Activated naive CD8-positive, alpha-beta T cell (primary cell): ENCODE data around the gene LILRB5.
"Not testable (repeated sequence)": the region's sequence is repeated elsewhere in the genome, so short reads cannot be mapped to it uniquely, and the experiment has no call there.

ENCODE experiments used
- H3K27ac Mint-ChIP-seq: one replicate; pipeline ENCODE4 v1.8.0; 2021; ENCODE audit warnings: mixed read lengths
- H3K27me3 Mint-ChIP-seq: one replicate; pipeline ENCODE4 v1.8.0; 2021; ENCODE audit warnings: mixed read lengths
- H3K36me3 Mint-ChIP-seq: one replicate; pipeline ENCODE4 v1.8.0; 2021; ENCODE audit warnings: mixed read lengths
- H3K4me1 Mint-ChIP-seq: one replicate; pipeline ENCODE4 v1.8.0; 2021; ENCODE audit warnings: low read depth, mixed read lengths
- H3K4me3 Mint-ChIP-seq: one replicate; pipeline ENCODE4 v1.8.0; 2021; ENCODE audit warnings: mild to moderate bottlenecking, mixed read lengths
- H3K9me3 Mint-ChIP-seq: one replicate; pipeline ENCODE4 v1.8.0; 2021; ENCODE audit warnings: low read depth, mixed read lengths

LILRB5 gene

DNA sequence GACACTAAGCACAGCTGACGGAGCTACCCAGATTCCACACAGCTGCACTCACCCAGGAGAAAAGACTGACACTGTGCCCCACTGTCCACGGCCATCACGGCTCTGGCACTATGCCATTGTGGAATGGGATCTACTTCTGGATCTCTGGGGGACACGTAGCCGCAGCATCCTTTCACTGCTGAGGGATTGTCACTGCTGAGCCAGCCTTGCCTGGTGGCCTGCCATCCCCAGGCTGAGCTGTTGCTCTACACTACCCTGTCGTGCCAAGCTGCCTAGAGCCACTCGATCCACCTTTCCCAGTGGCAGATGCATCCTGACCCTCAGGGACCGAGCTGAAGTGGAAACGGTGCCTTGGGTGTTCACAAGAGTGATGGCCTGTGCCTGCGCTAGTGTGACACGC, 5.0 kb upstream of the LILRB5 start:
- Mint-ChIP-seq H3K36me3 (no peaks in the 10 kb centered on the region), H3K27me3 (peaks cover 8% of the 10 kb centered on the region), H3K4me1 (no peaks in the 10 kb centered on the region), H3K27ac (no peak overlapping the region), H3K4me3 (no peak overlapping the region), H3K9me3 (no peaks in the 10 kb centered on the region)

- no peak overlapping the region for H3K4me3 Mint-ChIP-seq
- no peaks in the 10 kb centered on the region for H3K36me3 Mint-ChIP-seq
- no peaks in the 10 kb centered on the region for H3K9me3 Mint-ChIP-seq
- H3K4me1 Mint-ChIP-seq, result no peaks in the 10 kb centered on the region
- H3K27me3 Mint-ChIP-seq, result no peaks in the 10 kb centered on the region
- H3K27ac Mint-ChIP-seq, result no peak overlapping the region
Observed at GRCh38 chr19:54256250-54257115, 590 bp downstream of the LILRB5 start.

GRCh38 chr19:54255105-54255775, 1.8 kb downstream of the LILRB5 start:
- no peaks in the 10 kb centered on the region for H3K36me3 Mint-ChIP-seq
- no peaks in the 10 kb centered on the region for H3K9me3 Mint-ChIP-seq
- H3K4me3 Mint-ChIP-seq, result no peak overlapping the region
- no peaks in the 10 kb centered on the region for H3K27me3 Mint-ChIP-seq
- H3K4me1 Mint-ChIP-seq, result no peaks in the 10 kb centered on the region
- H3K27ac Mint-ChIP-seq, result no peak overlapping the region

DNA sequence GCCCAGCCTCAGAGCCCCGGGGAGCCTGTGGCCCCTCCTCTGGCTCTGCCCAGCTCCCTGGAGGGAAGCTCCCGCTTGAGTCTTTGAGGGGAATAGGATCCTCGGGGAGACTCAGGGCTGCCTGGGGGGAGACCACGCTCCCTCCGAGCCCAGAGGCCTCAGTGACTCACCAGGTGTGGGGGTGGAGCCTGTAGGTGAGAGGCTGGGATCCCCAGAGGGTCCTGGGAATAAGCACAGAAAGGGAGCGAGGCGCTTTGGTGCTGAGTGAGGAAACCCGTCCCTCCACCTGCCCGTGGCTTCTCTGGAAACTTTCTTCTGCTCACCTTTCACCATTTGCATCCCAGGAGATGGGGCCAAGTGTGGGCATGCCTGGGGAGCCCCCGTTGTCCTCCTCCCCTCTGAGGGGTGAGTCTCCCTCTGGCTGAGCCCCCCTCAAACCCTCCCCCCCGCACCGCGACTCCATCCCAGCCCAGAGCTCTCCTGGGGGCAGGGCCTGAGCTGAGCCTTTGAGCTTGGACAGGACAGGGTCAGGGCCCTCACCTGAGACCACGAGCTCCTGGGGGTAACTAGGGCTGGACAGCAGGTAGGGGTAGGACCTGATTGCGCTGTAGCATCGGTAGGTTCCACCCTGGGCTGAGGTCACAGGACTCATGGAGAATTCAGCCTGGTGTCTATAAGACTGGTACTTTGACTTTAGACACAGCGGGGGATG, 2.7 kb downstream of the LILRB5 start:
- Mint-ChIP-seq H3K27ac (no peak overlapping the region), H3K4me3 (no peak overlapping the region), H3K4me1 (no peaks in the 10 kb centered on the region), H3K27me3 (no peaks in the 10 kb centered on the region), H3K36me3 (no peaks in the 10 kb centered on the region), H3K9me3 (no peaks in the 10 kb centered on the region)

- Mint-ChIP-seq H3K27me3 (no peaks in the 10 kb centered on the region), H3K4me1 (no peaks in the 10 kb centered on the region), H3K4me3 (no peak overlapping the region), H3K36me3 (no peaks in the 10 kb centered on the region), H3K9me3 (no peaks in the 10 kb centered on the region), H3K27ac (no peak overlapping the region)
Observed at GRCh38 chr19:54253331-54254194, 3.5 kb downstream of the LILRB5 start.

DNA sequence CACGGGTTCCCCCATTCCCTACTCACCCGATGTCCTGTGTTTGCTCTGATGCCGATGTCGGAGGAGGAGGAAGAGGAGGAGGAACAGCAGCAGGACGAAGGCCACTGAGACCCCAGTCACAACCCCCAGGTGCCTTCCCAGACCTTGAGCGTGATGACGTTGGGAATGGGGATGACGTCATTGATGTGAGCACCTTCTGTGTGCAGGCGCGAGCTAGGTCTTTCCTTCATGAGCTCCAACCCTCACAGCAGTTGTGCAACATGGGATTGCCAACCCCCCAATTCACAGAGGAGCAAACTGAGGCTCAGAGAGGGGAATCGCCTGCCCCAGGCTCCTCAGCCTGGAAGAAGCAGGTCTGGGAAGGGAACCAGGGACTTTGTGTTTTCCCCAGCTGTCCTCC, 4.2 kb downstream of the LILRB5 start:
- Mint-ChIP-seq H3K9me3 (no peaks in the 10 kb centered on the region), H3K27me3 (no peaks in the 10 kb centered on the region), H3K36me3 (no peaks in the 10 kb centered on the region), H3K27ac (no peak overlapping the region), H3K4me1 (peaks cover 5% of the 10 kb centered on the region), H3K4me3 (no peak overlapping the region)

GRCh38 chr19:54252243-54252642, 4.8 kb downstream of the LILRB5 start:
- Mint-ChIP-seq H3K4me1 (peaks cover 9% of the 10 kb centered on the region), H3K9me3 (no peaks in the 10 kb centered on the region), H3K27ac (no peak overlapping the region), H3K4me3 (no peak overlapping the region), H3K27me3 (no peaks in the 10 kb centered on the region), H3K36me3 (no peaks in the 10 kb centered on the region)

DNA sequence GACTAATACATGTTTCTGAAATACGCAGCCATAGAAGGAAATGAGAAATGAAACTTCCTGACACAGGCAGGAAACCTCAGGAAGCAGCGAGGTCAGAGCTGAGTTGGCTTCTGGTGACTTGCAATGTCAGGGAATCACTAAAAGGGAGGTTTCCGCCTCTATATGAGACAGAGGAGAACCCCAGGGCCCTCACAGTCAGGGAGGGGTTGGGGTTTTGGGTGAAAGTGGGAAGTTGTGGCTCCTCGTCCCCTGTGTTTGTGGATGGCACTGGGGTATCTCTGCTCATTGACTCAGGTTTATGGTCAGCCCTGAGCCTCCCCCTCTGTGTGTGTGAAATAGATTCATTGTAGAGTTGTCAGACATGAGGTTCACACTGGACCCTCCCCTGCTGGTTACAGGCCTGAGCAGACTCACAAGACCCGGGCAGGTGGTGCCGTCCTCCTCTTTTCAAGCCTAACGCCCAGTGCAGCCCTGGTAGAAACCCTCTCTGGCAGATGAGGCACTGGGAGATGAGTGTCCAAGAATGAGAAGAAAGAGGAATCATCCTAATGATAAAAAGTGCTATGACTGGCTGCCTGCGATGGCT, 9.0 kb downstream of the LILRB5 start:
- H3K9me3 Mint-ChIP-seq, result no peaks in the 10 kb centered on the region
- no peak overlapping the region for H3K27ac Mint-ChIP-seq
- no peaks in the 10 kb centered on the region for H3K36me3 Mint-ChIP-seq
- peaks cover 9% of the 10 kb centered on the region for H3K4me1 Mint-ChIP-seq
- no peaks in the 10 kb centered on the region for H3K27me3 Mint-ChIP-seq
- peak overlapping the region; percentile 6 for H3K4me3 Mint-ChIP-seq

GRCh38 chr19:54247106-54247930, 9.8 kb downstream of the LILRB5 start:
- H3K4me1 Mint-ChIP-seq, result peaks cover 9% of the 10 kb centered on the region
- H3K4me3 Mint-ChIP-seq, result peak overlapping the region; percentile 6
- no peaks in the 10 kb centered on the region for H3K36me3 Mint-ChIP-seq
- H3K27ac Mint-ChIP-seq, result peak overlapping the region; percentile 50
- H3K27me3 Mint-ChIP-seq, result no peaks in the 10 kb centered on the region
- H3K9me3 Mint-ChIP-seq, result no peaks in the 10 kb centered on the region

- no peaks in the 10 kb centered on the region for H3K36me3 Mint-ChIP-seq
- no peaks in the 10 kb centered on the region for H3K9me3 Mint-ChIP-seq
- no peak overlapping the region for H3K4me3 Mint-ChIP-seq
- peaks cover 9% of the 10 kb centered on the region for H3K4me1 Mint-ChIP-seq
- H3K27me3 Mint-ChIP-seq, result no peaks in the 10 kb centered on the region
- H3K27ac Mint-ChIP-seq, result no peak overlapping the region
Observed at GRCh38 chr19:54245936-54246335, 11.1 kb downstream of the LILRB5 start.

DNA sequence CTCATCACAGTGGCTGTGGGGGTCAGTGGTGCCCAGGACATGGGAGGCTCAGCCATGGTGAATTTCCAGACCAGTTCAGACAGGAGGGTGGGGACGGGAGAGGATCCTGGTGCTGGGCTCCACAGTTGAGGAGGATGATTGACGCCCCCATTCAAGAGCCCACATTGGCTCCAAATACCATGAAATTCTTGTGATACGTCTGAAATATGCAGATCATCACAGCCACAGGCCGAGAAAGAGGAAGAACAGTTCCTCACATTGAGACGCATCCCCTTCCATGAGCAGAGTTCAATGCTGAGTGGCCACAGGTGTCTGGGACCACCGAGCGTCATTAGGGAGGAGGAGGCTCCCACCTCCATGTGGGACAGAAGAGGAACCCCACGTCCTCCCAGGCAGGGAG, 13.3 kb downstream of the LILRB5 start:
- H3K4me1 Mint-ChIP-seq, H3K9me3 Mint-ChIP-seq, H3K27me3 Mint-ChIP-seq, H3K36me3 Mint-ChIP-seq, H3K4me3 Mint-ChIP-seq, H3K27ac Mint-ChIP-seq: not testable (repeated sequence)

- not testable (repeated sequence) for H3K4me3 Mint-ChIP-seq
Observed at GRCh38 chr19:54242646-54243045, 14.4 kb downstream of the LILRB5 start, which contains the start of gene LILRA6. Gene LILRA6 (minus strand): TSS chr19:54242790.

GRCh38 chr19:54242234-54242633, 14.8 kb downstream of the LILRB5 start:
- H3K4me1 Mint-ChIP-seq, H3K4me3 Mint-ChIP-seq, H3K27ac Mint-ChIP-seq, H3K36me3 Mint-ChIP-seq, H3K9me3 Mint-ChIP-seq, H3K27me3 Mint-ChIP-seq: not testable (repeated sequence)

More at GRCh38 chr19:54242646-54243045, 14.4 kb downstream of the LILRB5 start, which contains the start of gene LILRA6:
- not testable (repeated sequence) for H3K36me3 Mint-ChIP-seq, H3K9me3 Mint-ChIP-seq, H3K4me1 Mint-ChIP-seq, H3K27me3 Mint-ChIP-seq, H3K27ac Mint-ChIP-seq
